GM18517 (cell line): ENCODE data around the gene TMEM235.
"Not testable (repeated sequence)": the region's sequence is repeated elsewhere in the genome, so short reads cannot be mapped to it uniquely, and the experiment has no call there.

Source experiments
- ATAC-seq: cut with Tn5 transposase; IDR thresholded peaks from one replicate; pipeline ENCODE4 v1.9.1; 2021; ENCODE audit warnings: mild to moderate bottlenecking, moderate library complexity; ENCODE audit not compliant: unreplicated experiment

Gene TMEM235

DNA sequence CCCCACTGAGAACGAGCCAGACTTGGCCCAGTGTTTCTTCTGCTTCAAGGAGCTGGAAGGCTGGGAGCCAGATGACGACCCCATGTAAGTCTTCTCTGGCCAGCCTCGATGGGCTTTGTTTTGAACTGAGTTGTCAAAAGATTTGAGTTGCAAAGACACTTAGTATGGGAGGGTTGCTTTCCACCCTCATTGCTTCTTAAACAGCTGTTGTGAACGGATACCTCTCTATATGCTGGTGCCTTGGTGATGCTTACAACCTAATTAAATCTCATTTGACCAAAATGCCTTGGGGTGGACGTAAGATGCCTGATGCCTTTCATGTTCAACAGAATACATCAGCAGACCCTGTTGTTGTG lies 16.7 kb upstream of the TMEM235 start:
- no peak for ATAC-seq

DNA sequence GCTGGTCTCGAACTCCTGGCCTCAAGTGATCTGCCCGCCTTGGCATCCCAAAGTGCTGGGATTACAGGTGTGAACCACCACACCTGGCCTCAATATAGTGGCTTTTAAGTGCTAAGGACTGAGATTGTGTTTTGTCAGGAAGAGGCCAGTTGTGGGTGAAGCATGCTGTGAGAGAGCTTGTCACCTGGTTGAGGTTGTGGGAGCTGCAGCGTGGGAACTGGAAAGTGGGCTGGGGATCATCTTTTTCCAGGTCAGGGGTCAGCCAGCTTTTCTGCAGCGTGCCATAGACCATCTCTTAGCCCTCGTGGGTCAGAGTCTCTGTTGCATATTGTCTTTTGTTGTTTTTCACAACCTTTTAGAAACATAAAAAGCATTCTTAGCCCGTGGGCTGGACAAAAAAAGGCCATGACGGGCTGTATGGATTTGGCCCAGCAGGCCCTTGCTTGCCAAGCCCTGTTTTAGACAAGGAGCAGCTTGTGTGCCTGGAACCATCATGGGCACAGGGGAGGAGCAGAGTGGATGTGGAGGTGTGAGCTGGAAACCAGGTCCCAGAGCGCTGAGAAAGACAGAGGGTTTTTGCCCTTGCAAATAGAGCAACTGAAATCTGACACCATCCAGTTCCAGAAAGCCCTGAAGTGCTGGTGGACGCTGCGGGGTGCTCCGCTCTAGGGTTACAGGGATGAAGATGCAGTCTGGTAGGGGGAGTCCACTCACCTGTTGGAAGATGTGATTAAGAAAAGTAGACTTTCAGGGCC lies 11.9 kb upstream of the TMEM235 start:
- ATAC-seq, result no peak

DNA sequence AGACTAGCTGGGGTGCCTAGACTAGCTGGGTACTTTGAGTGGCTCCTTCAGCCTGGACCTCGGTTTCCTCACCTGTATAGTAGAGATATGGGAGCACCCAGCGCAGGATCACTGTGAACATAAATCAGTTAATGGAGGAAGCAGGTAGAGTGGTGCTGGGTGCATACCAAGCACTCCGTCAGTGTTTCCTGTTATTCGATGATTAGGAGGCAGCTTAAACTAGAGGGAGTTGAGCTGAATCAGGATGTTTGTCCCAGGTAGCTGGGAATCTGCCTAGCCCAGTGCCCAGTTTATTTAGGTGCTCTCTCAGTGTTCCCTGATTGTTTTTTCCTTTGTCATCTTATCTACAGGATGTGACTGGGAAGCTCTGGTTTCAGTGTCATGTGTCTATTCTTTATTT lies 8.4 kb upstream of the TMEM235 start:
- no peak for ATAC-seq

GRCh38 chr17:78223765-78224164 lies 7.7 kb upstream of the TMEM235 start:
- ATAC-seq, result no peak

GRCh38 chr17:78224231-78225087 lies 7.0 kb upstream of the TMEM235 start:
- ATAC-seq, result no peak

- no peak for ATAC-seq
Measured at GRCh38 chr17:78225088-78225865, 6.2 kb upstream of the TMEM235 start.

DNA sequence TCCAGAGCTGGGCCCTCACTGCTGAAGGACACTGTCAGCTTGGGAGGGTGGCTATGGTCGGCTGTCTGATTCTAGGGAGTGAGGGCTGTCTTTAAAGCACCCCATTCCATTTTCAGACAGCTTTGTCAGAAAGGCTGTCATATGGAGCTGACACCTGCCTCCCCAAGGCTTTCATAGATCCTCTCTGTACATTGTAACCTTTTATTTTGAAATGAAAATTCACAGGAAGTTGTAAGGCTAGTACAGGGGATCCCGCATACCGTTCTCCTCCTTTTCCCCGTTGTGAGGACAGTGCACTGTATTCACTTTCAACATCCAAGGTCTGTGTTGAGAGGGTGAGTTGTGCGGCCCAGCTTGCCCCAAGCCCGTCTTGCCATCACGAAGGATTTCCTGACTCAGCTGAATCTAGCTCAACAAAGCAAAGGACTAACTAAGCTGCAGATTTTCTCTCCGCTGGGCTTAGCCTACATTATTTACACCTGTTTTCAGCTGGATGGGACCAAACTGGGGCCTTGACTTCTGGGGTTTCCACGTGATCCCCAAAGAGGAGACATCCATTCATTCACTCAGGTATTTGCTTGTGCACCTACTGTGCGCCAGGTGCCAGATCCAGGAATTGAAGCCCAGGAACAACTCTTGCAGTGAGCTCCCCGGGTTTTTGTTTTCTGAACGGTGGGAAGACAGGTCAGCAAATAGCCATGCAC lies 5.2 kb upstream of the TMEM235 start:
- ATAC-seq, result no peak

- no peak for ATAC-seq
Measured at GRCh38 chr17:78226759-78227454, 4.5 kb upstream of the TMEM235 start.

GRCh38 chr17:78227455-78227916 lies 3.9 kb upstream of the TMEM235 start:
- ATAC-seq, result no peak

- ATAC-seq, result no peak
Measured at GRCh38 chr17:78228176-78228575, 3.3 kb upstream of the TMEM235 start.

GRCh38 chr17:78230252-78230962 lies 1.0 kb upstream of the TMEM235 start:
- no peak for ATAC-seq

DNA sequence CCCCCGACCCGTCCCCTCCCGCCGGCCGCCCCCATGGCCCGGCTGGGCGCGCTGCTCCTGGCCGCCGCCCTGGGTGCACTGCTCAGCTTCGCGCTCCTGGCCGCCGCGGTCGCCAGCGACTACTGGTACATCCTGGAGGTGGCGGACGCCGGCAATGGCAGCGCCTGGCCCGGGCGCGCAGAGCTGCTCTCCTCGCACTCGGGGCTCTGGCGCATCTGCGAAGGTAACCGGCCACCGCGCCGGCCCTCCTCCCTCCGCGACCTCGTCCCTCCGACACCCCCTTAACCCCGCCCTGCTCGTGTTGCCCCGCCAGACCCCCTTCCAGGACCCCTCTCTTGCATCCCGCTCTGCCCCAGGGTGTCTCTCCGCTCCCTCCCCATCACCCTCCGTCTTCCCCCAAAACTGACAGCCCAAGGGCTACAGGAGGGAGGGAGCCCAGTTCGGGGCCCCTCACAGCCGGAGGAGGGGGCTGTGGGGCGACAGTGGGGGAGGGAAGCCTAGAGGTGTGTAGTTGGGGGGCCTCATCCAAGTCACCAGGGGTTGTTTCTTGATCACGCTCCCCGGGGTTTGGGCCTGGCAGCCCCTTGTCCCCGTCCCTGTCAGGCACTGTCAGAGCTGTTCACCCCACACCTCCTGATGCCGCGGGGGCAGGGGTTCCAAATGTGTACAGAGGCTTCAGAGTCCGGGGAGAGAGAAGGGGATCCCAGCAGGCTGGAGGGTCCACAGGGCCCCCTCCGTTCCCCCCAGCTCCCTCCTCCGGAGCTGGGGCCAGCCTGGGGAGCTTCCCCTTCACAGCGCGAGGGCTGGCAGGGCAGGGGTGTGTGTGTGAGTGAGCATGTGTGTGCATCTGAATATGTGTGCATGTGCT lies 794 bp downstream of the TMEM235 start:
- no peak for ATAC-seq

DNA sequence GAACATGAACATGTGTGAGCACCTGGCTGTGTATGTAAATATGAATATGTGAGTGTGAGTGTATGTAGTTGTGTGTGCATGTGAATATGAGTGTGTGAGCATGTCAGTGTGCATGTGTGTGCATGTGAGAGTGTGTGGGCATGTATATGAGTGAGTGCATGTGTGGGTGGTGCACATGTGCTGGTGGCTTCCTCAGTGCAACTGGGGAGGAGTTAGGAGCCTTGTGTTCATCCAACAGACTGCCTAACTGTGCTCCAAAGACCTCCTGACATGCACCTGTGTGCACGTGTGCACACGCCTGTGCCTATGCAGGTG lies 1.4 kb downstream of the TMEM235 start:
- no peak for ATAC-seq

- ATAC-seq, result no peak
Measured at GRCh38 chr17:78233678-78234077, 2.2 kb downstream of the TMEM235 start.

- ATAC-seq, result no peak
Measured at GRCh38 chr17:78234261-78234865, 2.9 kb downstream of the TMEM235 start.

- ATAC-seq, result not testable (repeated sequence)
Measured at GRCh38 chr17:78235022-78235421, 3.6 kb downstream of the TMEM235 start.

DNA sequence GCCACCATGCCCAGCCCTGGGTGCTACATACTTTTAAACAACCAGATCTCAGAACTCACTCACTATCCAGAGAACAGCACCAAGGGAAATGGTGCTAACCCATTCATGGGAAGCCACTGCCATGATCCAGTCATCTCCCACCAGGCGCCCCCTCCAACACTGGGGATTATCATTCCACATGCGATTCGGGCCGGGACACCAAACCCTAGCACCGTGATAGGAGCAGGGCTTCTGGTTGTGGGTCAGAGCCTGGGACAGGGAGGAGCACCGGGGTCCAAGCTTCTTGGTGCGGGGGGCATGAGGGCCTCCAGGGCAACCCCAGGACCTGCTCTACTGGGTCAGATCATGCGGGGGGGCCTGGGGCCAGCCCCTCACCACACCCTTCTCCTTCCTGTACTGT lies 4.5 kb downstream of the TMEM235 start:
- no peak for ATAC-seq

GRCh38 chr17:78236362-78237127 lies 5.1 kb downstream of the TMEM235 start:
- no peak for ATAC-seq
